Measurements from ENCODE around the gene CPXM2.

Gene CPXM2

GRCh38 chr10:123890226-123890625 is 1.4 kb downstream of the CPXM2 start:
- H3K27ac ChIP-seq: no peak overlapping the region
- no peak for TF ChIP-seq ZFX (IDR thresholded peaks at IDR 0.05)
- TF ChIP-seq CTCF (conservative IDR thresholded peaks at IDR 0.05): no peak

GRCh38 chr10:123889821-123890220 is 1.8 kb downstream of the CPXM2 start:
- TF ChIP-seq ZFX (IDR thresholded peaks at IDR 0.05) (no peak), CTCF (conservative IDR thresholded peaks at IDR 0.05) (no peak)
- no peak overlapping the region for H3K27ac ChIP-seq

GRCh38 chr10:123888751-123889150 is 2.9 kb downstream of the CPXM2 start:
- TF ChIP-seq ZFX (IDR thresholded peaks at IDR 0.05): no peak
- TF ChIP-seq CTCF (conservative IDR thresholded peaks at IDR 0.05): no peak
- no peak overlapping the region for H3K27ac ChIP-seq

- TF ChIP-seq CTCF (conservative IDR thresholded peaks at IDR 0.05): no peak
- H3K27ac ChIP-seq: no peak overlapping the region
These were observed 3.4 kb downstream of the CPXM2 start for GRCh38 chr10:123888256-123888655.

GRCh38 chr10:123886292-123886691 is 5.3 kb downstream of the CPXM2 start:
- H3K27ac ChIP-seq: no peak overlapping the region
- TF ChIP-seq ZFX (IDR thresholded peaks at IDR 0.05) (no peak), CTCF (conservative IDR thresholded peaks at IDR 0.05) (no peak)

- no peak overlapping the region for H3K27ac ChIP-seq
- TF ChIP-seq ZFX (IDR thresholded peaks at IDR 0.05) (no peak), CTCF (conservative IDR thresholded peaks at IDR 0.05) (no peak)
These were observed 6.0 kb downstream of the CPXM2 start for GRCh38 chr10:123885406-123886170.

- no peak for TF ChIP-seq CTCF (conservative IDR thresholded peaks at IDR 0.05)
- no peak for TF ChIP-seq ZFX (IDR thresholded peaks at IDR 0.05)
- H3K27ac ChIP-seq: no peak overlapping the region
These were observed 6.7 kb downstream of the CPXM2 start for GRCh38 chr10:123884907-123885381.
